ENCODE measurements around the gene GPRC5A.

Gene GPRC5A

GRCh38 chr12:12901158-12901791, 9.9 kb downstream of the GPRC5A start:
- peak overlapping the region; percentile 21; the same call in 1 of the 2 replicates for H3K27ac ChIP-seq (ENCODE audit: extremely low read depth, low read depth, low read length)
- peaks cover 17% of the 10 kb centered on the region for H3K4me1 ChIP-seq (ENCODE audit: control insufficient read depth, insufficient read depth, low read length)
- no peaks in the 10 kb centered on the region; a peak in 1 of 3 replicates for H3K36me3 ChIP-seq (ENCODE audit: control insufficient read depth in 2 of 2, insufficient read depth in 1 of 2, low read length in 2 of 2)
- no peak overlapping the region for H3K4me3 ChIP-seq (ENCODE audit: low read depth, low read length)
- ChIA-PET CTCF (interaction anchor here (0.6 to 3.3 kb wide), 6 partner anchors 15 to 397 kb away, joined by 3 to 13 read pairs (median 3); no protein-coding TSS in a partner anchor), POLR2A (interaction anchor here (0.9 to 3.8 kb wide), 2 partner anchors 10 to 30 kb away, joined by 6 to 20 read pairs; partner anchors contain the start of gene GPRC5A)
- no peaks in the 10 kb centered on the region for H3K9me3 ChIP-seq (ENCODE audit: control insufficient read depth, insufficient read depth, low read depth, low read length)
- TF ChIP-seq ZBTB17 (tag by site-specific recombination; IDR thresholded peaks at IDR 0.05) (peak; percentile 81), ZNF629 (tag by site-specific recombination; IDR thresholded peaks at IDR 0.05) (peak; percentile 33; the same call in 1 of the 2 replicates), ZNF302 (tag by site-specific recombination; IDR thresholded peaks at IDR 0.05; ENCODE audit: low read depth) (no peak), ZNF398 (tag by site-specific recombination; IDR thresholded peaks at IDR 0.05) (no peak), ZNF48 (tag by site-specific recombination; IDR thresholded peaks at IDR 0.05) (no peak), ZFP3 (tag by site-specific recombination; IDR thresholded peaks at IDR 0.05; ENCODE audit: low read depth) (no peak), SP7 (tag by site-specific recombination; IDR thresholded peaks at IDR 0.05) (peak; percentile 72), ZFP41 (tag by site-specific recombination; IDR thresholded peaks at IDR 0.05; ENCODE audit: borderline replicate concordance) (no peak), SCRT1 (tag by site-specific recombination; IDR thresholded peaks at IDR 0.05; ENCODE audit: borderline replicate concordance) (peak; percentile 75; the same call in 1 of the 2 replicates), ZNF426 (tag by site-specific recombination; IDR thresholded peaks at IDR 0.05) (no peak), ZBTB26 (tag by site-specific recombination; optimal IDR thresholded peaks at IDR 0.05) (no peak), ZNF394 (tag by site-specific recombination; IDR thresholded peaks at IDR 0.05; ENCODE audit: borderline replicate concordance) (peak; percentile 39; the same call in 1 of the 2 replicates), ZNF792 (tag by site-specific recombination; IDR thresholded peaks at IDR 0.05) (no peak), ZBTB21 (tag by site-specific recombination; IDR thresholded peaks at IDR 0.05) (0 out of 2 replicates have a peak, but pooled peaks have one; percentile 22), ELK4 (IDR thresholded peaks at IDR 0.05; ENCODE audit: borderline replicate concordance, low read depth, low read length) (no peak), ZNF19 (tag by site-specific recombination; IDR thresholded peaks at IDR 0.05; ENCODE audit: low read depth) (no peak), EGR2 (tag by site-specific recombination; IDR thresholded peaks at IDR 0.05; ENCODE audit: low read depth) (no peak), ZNF148 (tag by site-specific recombination; IDR thresholded peaks at IDR 0.05; ENCODE audit: borderline replicate concordance) (no peak), ZNF654 (tag by site-specific recombination; IDR thresholded peaks at IDR 0.05; ENCODE audit: low read depth) (peak; percentile 3; the same call in 1 of the 2 replicates), ZNF140 (tag by site-specific recombination; IDR thresholded peaks at IDR 0.05) (no peak), ZNF10 (tag by site-specific recombination; IDR thresholded peaks at IDR 0.05) (peak; percentile 80), KLF17 (tag by site-specific recombination; IDR thresholded peaks at IDR 0.05) (peak; percentile 62), ZNF600 (tag by site-specific recombination; IDR thresholded peaks at IDR 0.05) (peak; percentile 70), ZNF596 (tag by site-specific recombination; IDR thresholded peaks at IDR 0.05) (no peak), ZNF280D (tag by site-specific recombination; IDR thresholded peaks at IDR 0.05) (no peak), ZNF555 (tag by site-specific recombination; conservative IDR thresholded peaks at IDR 0.05) (no peak)

Measured in HEK293 (cell line).